ENCODE results near the gene ERBB4. TPM values are rescaled to one million over a fixed set of nuclear protein-coding genes. Genes with fewer than 3 reads are reported as not detected.

Gene ERBB4
- polyA plus RNA-seq, 1 of the 3 experiments (the other 2 are of a cell fraction) = 0.05 TPM

GRCh38 chr2:211867845-211868451 lies 670.7 kb downstream of the ERBB4 start:
- Histone ChIP-seq H3K9ac (no peak overlapping the region), H2AFZ (ENCODE audit: low read depth) (no peak overlapping the region; the same call in 1 of the 2 replicates), H3K27ac (ENCODE audit: low read depth in 2 of 2, low read length in 1 of 2) (peak overlapping the region; percentile 36 to 43; a peak in 2 of 4 replicates), H3F3A (replicated peaks; ENCODE audit: insufficient read depth) (peaks cover 3% of the 10 kb centered on the region), H3K4me1 (ENCODE audit: control insufficient read depth in 1 of 2, insufficient read depth in 2 of 2, low read depth in 1 of 2, low read length in 1 of 2) (peaks cover 0 to 2% of the 10 kb centered on the region in 2 experiments; a peak in 2 of 4 replicates), H3K9me2 (no peaks in the 10 kb centered on the region), H3K36me3 (replicated peaks in 1 of 2; ENCODE audit: control insufficient read depth in 1 of 2, insufficient read depth in 2 of 2, low read length in 1 of 2) (no peaks in the 10 kb centered on the region), H4K20me1 (ENCODE audit: insufficient read depth) (no peaks in the 10 kb centered on the region), H3K4me3 (ENCODE audit: low read depth in 2 of 2, low read length in 1 of 2) (no peak overlapping the region), H3K79me2 (ENCODE audit: insufficient read depth) (no peaks in the 10 kb centered on the region), H3K27me3 (ENCODE audit: insufficient read depth) (no peaks in the 10 kb centered on the region), H3K4me2 (peak overlapping the region; percentile 18; the same call in 1 of the 2 replicates), H3K9me3 (no peaks in the 10 kb centered on the region)
- ChIA-PET POLR2A (no interaction called here), CTCF (interaction anchor here (1.4 kb wide), 1 partner anchor 413 kb away, joined by 3 read pairs; no protein-coding TSS in a partner anchor)
- no peak for DNase-seq
- no peak for TF ChIP-seq MXI1 (IDR thresholded peaks at IDR 0.05; ENCODE audit: low read depth, low read length)
- TF ChIP-seq RAD21 (IDR thresholded peaks at IDR 0.05; ENCODE audit: low read length) = no peak
- peak; percentile 14; the same call in 1 of the 2 replicates for TF ChIP-seq TEAD4 (IDR thresholded peaks at IDR 0.05; ENCODE audit: borderline replicate concordance, insufficient read depth)
- peak in 1 of 2 experiments; percentile 10; a peak in 1 of 4 replicates for TF ChIP-seq EP300 (IDR thresholded peaks at IDR 0.05; ENCODE audit: borderline replicate concordance in 1 of 2, low read depth in 1 of 2, low read length in 1 of 2)
- TF ChIP-seq CHD2 (IDR thresholded peaks at IDR 0.05; ENCODE audit: low read length, partially characterized antibody) = no peak
- TF ChIP-seq RXRA (IDR thresholded peaks at IDR 0.05; ENCODE audit: borderline replicate concordance, low read depth) = no peak
- no peak for TF ChIP-seq PBX3 (IDR thresholded peaks at IDR 0.05)
- TF ChIP-seq SMC3 (IDR thresholded peaks at IDR 0.05; ENCODE audit: low read depth, low read length) = no peak
- TF ChIP-seq YY1 (IDR thresholded peaks at IDR 0.05; ENCODE audit: low read depth) = no peak
- no peak for TF ChIP-seq NRF1 (IDR thresholded peaks at IDR 0.05; ENCODE audit: low read depth, low read length)
- peak; percentile 44; the same call in 1 of the 2 replicates for TF ChIP-seq NFIC (IDR thresholded peaks at IDR 0.05; ENCODE audit: borderline replicate concordance)
- no peak for TF ChIP-seq ZBTB33 (IDR thresholded peaks at IDR 0.05; ENCODE audit: borderline replicate concordance, low read depth)
- no peak for TF ChIP-seq RCOR1 (IDR thresholded peaks at IDR 0.05; ENCODE audit: low read length)
- TF ChIP-seq MEF2A (IDR thresholded peaks at IDR 0.05; ENCODE audit: borderline replicate concordance, low read depth) = no peak
- peak; percentile 72 for TF ChIP-seq JUND (IDR thresholded peaks at IDR 0.05)
- no peak for TF ChIP-seq REST (IDR thresholded peaks at IDR 0.05; ENCODE audit: low read depth, low read length)
- no peak for TF ChIP-seq MAX (IDR thresholded peaks at IDR 0.05; ENCODE audit: low read depth)
- TF ChIP-seq CTCF (IDR thresholded peaks at IDR 0.05) = no peak
- no peak for TF ChIP-seq GATA2 (CRISPR knock-in tag; IDR thresholded peaks at IDR 0.05)
- no peak for TF ChIP-seq ELF1 (IDR thresholded peaks at IDR 0.05)
- no peak for TF ChIP-seq EZH2phosphoT487 (IDR thresholded peaks at IDR 0.05; ENCODE audit: borderline replicate concordance, low read depth)
- TF ChIP-seq TCF12 (IDR thresholded peaks at IDR 0.05) = peak; percentile 53
- no peak for TF ChIP-seq IRF3 (IDR thresholded peaks at IDR 0.05; ENCODE audit: low read depth, low read length)

Data from SK-N-SH (cell line).